PC-3 (cell line): ENCODE measurements around the gene MAP7. TPM values are rescaled to one million over a fixed set of nuclear protein-coding genes. Genes with fewer than 3 reads are reported as not detected.

Experiments used
- ATAC-seq: fragments of 200-7000 bp; cut with Tn5 transposase; 2 replicates; pipeline ENCODE4 v1.9.1; 2020; ENCODE audit warnings: mild to moderate bottlenecking, moderate library complexity
- BruUV-seq: library from RNA; stranded (reverse); fragments of 400-500 nt; replicated peaks from 2 replicates; lab custom pipeline; 2021; lab: Mats Ljungman, UMichigan
- CTCF ChIA-PET: fragments of 300-600 bp; sonication (Branson Sonifier 250); formaldehyde crosslinking; loops from one replicate; lab custom pipeline; 2022; ENCODE audit warnings: antibody characterized with exemption; lab: Charles Lee
- POLR2A ChIA-PET: fragments of 300-600 bp; sonication (Branson Sonifier 250); formaldehyde crosslinking; loops from one replicate; lab custom pipeline; 2022; ENCODE audit warnings: antibody characterized with exemption; ENCODE audit not compliant: unreplicated experiment; lab: Charles Lee
- DNase-seq: peaks from one replicate; pipeline ENCODE4 v3.0.0-alpha.2; 2015
- H2AFZ ChIP-seq: fragments of 300-600 bp; sonication (generic); 2 replicates; pipeline ENCODE4 v1.6.0; 2016; ENCODE audit warnings: antibody characterized with exemption, low read length
- H3F3A ChIP-seq: fragments of 300-600 bp; sonication (generic); one replicate; pipeline ENCODE4 v1.6.0; 2017; ENCODE audit warnings: antibody characterized with exemption, low read length, control low read depth, mild to moderate bottlenecking; ENCODE audit not compliant: unreplicated experiment
- H3K27ac ChIP-seq: fragments of 300-600 bp; sonication (generic); 2 replicates; pipeline ENCODE4 v1.5.1; 2016; ENCODE audit warnings: mild to moderate bottlenecking, low read length
- H3K27me3 ChIP-seq: fragments of 300-600 bp; sonication (generic); 2 replicates; pipeline ENCODE4 v1.6.1; 2016; ENCODE audit warnings: low read length, mixed read lengths
- H3K36me3 ChIP-seq: fragments of 300-600 bp; sonication (generic); 2 replicates; pipeline ENCODE4 v1.6.1; 2016; ENCODE audit warnings: low read depth, mixed run types, low read length, mixed read lengths
- H3K4me1 ChIP-seq: fragments of 300-600 bp; sonication (generic); 2 replicates; pipeline ENCODE4 v1.5.1; 2016; ENCODE audit warnings: low read length; ENCODE audit not compliant: insufficient read depth
- H3K4me2 ChIP-seq: fragments of 300-600 bp; sonication (generic); 2 replicates; pipeline ENCODE4 v1.6.0; 2016; ENCODE audit warnings: low read length
- H3K4me3 ChIP-seq: fragments of 300-600 bp; sonication (generic); 2 replicates; pipeline ENCODE4 v1.5.1; 2016; ENCODE audit warnings: mild to moderate bottlenecking, low read length, mixed read lengths
- H3K79me2 ChIP-seq: fragments of 300-600 bp; sonication (generic); 2 replicates; pipeline ENCODE4 v1.6.1; 2017; ENCODE audit warnings: low read length, mixed read lengths
- H3K9ac ChIP-seq: fragments of 300-600 bp; sonication (generic); 2 replicates; pipeline ENCODE4 v1.6.0; 2016; ENCODE audit warnings: mild to moderate bottlenecking, low read length
- H3K9me2 ChIP-seq: fragments of 300-600 bp; sonication (generic); replicated peaks from 2 replicates; pipeline ENCODE4 v1.6.1; 2016; ENCODE audit warnings: mixed run types, low read length, mixed read lengths
- H3K9me3 ChIP-seq: fragments of 300-600 bp; sonication (generic); 2 replicates; pipeline ENCODE4 v1.6.1; 2016; ENCODE audit warnings: low read length, mixed read lengths
- H4K20me1 ChIP-seq: fragments of 300-600 bp; sonication (generic); 2 replicates; pipeline ENCODE4 v1.6.1; 2016; ENCODE audit warnings: low read length, mixed read lengths
- EZH2 ChIP-seq: fragments of 300-600 bp; sonication (generic); IDR thresholded peaks from one replicate; pipeline ENCODE4 v1.6.1; 2017; ENCODE audit warnings: antibody characterized with exemption, mild to moderate bottlenecking, low read length; ENCODE audit not compliant: unreplicated experiment
- EZH2phosphoT487 ChIP-seq: fragments of 300-600 bp; sonication (generic); IDR thresholded peaks from 2 replicates; pipeline ENCODE4 v1.6.1; 2018; ENCODE audit warnings: mild to moderate bottlenecking, antibody characterized with exemption, low read length, borderline replicate concordance
- intact Hi-C: fragments of 100-400 bp; cut with micrococcal nuclease; formaldehyde crosslinking; loops from 2 replicates; pipeline ENCODE4 v1.9.0; 2023
- total RNA-seq: library from RNA; depleted of rRNA; stranded (reverse); fragments of >200 nt; gene quantifications from 2 replicates; pipeline ENCODE4 v1.2.3, GENCODE V29; 2014
- TF ChIP-seq, protein P1 (sequence below): fragments of 300-600 bp; sonication (generic); conservative IDR thresholded peaks from 2 replicates; pipeline ENCODE4 v1.5.1; 2017; ENCODE audit warnings: antibody characterized with exemption, low read depth, mild to moderate bottlenecking, low read length

Gene MAP7
- total RNA-seq, 1 experiment from 2014 or later: 13.9 TPM

GRCh38 chr6:136494710-136495109, 55.5 kb downstream of the MAP7 start:
- TF ChIP-seq EZH2: no peak
- no peak for TF ChIP-seq EZH2phosphoT487
- TF ChIP-seq, protein P1, sequence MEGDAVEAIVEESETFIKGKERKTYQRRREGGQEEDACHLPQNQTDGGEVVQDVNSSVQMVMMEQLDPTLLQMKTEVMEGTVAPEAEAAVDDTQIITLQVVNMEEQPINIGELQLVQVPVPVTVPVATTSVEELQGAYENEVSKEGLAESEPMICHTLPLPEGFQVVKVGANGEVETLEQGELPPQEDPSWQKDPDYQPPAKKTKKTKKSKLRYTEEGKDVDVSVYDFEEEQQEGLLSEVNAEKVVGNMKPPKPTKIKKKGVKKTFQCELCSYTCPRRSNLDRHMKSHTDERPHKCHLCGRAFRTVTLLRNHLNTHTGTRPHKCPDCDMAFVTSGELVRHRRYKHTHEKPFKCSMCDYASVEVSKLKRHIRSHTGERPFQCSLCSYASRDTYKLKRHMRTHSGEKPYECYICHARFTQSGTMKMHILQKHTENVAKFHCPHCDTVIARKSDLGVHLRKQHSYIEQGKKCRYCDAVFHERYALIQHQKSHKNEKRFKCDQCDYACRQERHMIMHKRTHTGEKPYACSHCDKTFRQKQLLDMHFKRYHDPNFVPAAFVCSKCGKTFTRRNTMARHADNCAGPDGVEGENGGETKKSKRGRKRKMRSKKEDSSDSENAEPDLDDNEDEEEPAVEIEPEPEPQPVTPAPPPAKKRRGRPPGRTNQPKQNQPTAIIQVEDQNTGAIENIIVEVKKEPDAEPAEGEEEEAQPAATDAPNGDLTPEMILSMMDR: no peak
- H3K4me2 ChIP-seq: no peak overlapping the region
- H3K9me3 ChIP-seq: no peaks in the 10 kb centered on the region
- DNase-seq (no peak), ATAC-seq (no peak)
- H3K9me2 ChIP-seq: no peaks in the 10 kb centered on the region
- POLR2A ChIA-PET: no interaction called here
- H4K20me1 ChIP-seq: no peaks in the 10 kb centered on the region
- no peaks in the 10 kb centered on the region for H3F3A ChIP-seq
- H3K36me3 ChIP-seq: no peaks in the 10 kb centered on the region
- CTCF ChIA-PET: no interaction called here
- H3K4me1 ChIP-seq: no peaks in the 10 kb centered on the region
- no peaks in the 10 kb centered on the region for H3K79me2 ChIP-seq
- BruUV-seq: no TSS peak
- intact Hi-C loops: no loop called here
- H2AFZ ChIP-seq: no peak overlapping the region
- no peaks in the 10 kb centered on the region for H3K27me3 ChIP-seq
- H3K9ac ChIP-seq: no peak overlapping the region
- H3K27ac ChIP-seq: no peak overlapping the region
- H3K4me3 ChIP-seq: no peak overlapping the region

DNA sequence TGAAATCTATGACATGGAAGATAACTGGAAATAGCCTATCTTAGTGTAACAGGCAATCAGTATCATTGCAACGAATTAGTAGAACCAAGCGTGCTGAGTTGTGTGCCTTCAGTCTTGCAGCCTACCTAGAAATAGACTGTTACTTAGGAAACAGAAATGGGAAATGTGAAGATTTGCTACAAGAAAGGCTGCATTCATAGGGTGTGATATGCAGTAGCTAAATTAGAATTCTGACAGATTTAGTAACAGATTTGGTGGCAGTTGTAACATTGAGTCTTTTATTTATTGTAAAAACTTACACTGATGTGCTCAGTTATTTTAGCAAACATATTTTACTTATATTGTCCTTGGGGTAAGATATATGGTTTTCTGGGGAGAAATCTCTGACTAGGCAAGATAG, 56.2 kb downstream of the MAP7 start:
- H3K79me2 ChIP-seq: no peaks in the 10 kb centered on the region
- H3K27me3 ChIP-seq: no peaks in the 10 kb centered on the region
- no peak overlapping the region for H3K27ac ChIP-seq
- POLR2A ChIA-PET: no interaction called here
- no TSS peak for BruUV-seq
- H3K4me3 ChIP-seq: no peak overlapping the region
- no peak for TF ChIP-seq EZH2phosphoT487
- no peak for TF ChIP-seq EZH2
- TF ChIP-seq, protein P1: no peak
- H3K9ac ChIP-seq: no peak overlapping the region
- H3K9me2 ChIP-seq: no peaks in the 10 kb centered on the region
- H2AFZ ChIP-seq: no peak overlapping the region
- ATAC-seq (no peak), DNase-seq (no peak)
- CTCF ChIA-PET: no interaction called here
- no peaks in the 10 kb centered on the region for H3K9me3 ChIP-seq
- H3K36me3 ChIP-seq: no peaks in the 10 kb centered on the region
- intact Hi-C loops: no loop called here
- no peaks in the 10 kb centered on the region for H3F3A ChIP-seq
- no peaks in the 10 kb centered on the region for H3K4me1 ChIP-seq
- H3K4me2 ChIP-seq: no peak overlapping the region
- H4K20me1 ChIP-seq: no peaks in the 10 kb centered on the region

DNA sequence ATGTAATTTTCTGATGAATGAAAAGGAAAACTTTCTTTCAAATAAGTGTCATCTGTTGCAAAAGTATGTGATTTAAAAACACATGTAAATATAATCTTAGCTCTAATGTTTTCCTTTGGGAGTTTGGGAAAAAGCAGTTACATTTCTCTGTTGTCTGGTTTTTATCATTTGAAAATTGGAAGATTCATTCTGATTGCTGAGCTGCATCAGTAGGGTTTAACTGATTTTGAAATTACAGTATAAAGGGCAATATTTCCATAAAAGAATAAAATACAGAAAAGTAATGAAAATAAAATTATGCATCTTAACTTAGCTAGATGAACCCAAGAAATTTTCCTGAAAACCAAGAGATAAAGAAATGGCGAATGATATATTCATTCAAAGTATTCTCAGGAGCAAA, 57.8 kb downstream of the MAP7 start:
- no peaks in the 10 kb centered on the region for H3K9me2 ChIP-seq
- TF ChIP-seq, protein P1: no peak
- TF ChIP-seq EZH2phosphoT487 (no peak), EZH2 (no peak)
- no peak overlapping the region for H3K4me2 ChIP-seq
- H3K27me3 ChIP-seq: no peaks in the 10 kb centered on the region
- intact Hi-C loops: no loop called here
- no peak overlapping the region for H3K27ac ChIP-seq
- POLR2A ChIA-PET: no interaction called here
- no peaks in the 10 kb centered on the region for H3K79me2 ChIP-seq
- H3K9me3 ChIP-seq: no peaks in the 10 kb centered on the region
- no peaks in the 10 kb centered on the region for H3F3A ChIP-seq
- no TSS peak for BruUV-seq
- no peaks in the 10 kb centered on the region for H4K20me1 ChIP-seq
- CTCF ChIA-PET: no interaction called here
- no peaks in the 10 kb centered on the region for H3K36me3 ChIP-seq
- no peak overlapping the region for H2AFZ ChIP-seq
- no peak for ATAC-seq
- H3K9ac ChIP-seq: no peak overlapping the region
- H3K4me1 ChIP-seq: no peaks in the 10 kb centered on the region
- DNase-seq: no peak
- H3K4me3 ChIP-seq: no peak overlapping the region
